Jurkat, Clone E6-1 (cell line): Measurements from ENCODE around the gene EXOC3.
A peak's percentile ranks its signal among the peaks of the same experiment; 100 is the strongest.

ENCODE experiments used
- DNase-seq: peaks from one replicate; pipeline ENCODE4 v3.0.0-alpha.2; 2011; ENCODE audit warnings: low read depth, low spot score
- H3K4me3 ChIP-seq: 2 replicates; pipeline ENCODE4 v1.5.1; 2011; ENCODE audit warnings: mild to moderate bottlenecking, low read length, control low read depth, moderate library complexity

Gene EXOC3

GRCh38 chr5:435156-435790, 7.7 kb upstream of the EXOC3 start:
- no peak overlapping the region for H3K4me3 ChIP-seq

GRCh38 chr5:435961-436640, 6.9 kb upstream of the EXOC3 start:
- H3K4me3 ChIP-seq = no peak overlapping the region
- no peak for DNase-seq

More at GRCh38 chr5:435156-435790, 7.7 kb upstream of the EXOC3 start:
- DNase-seq = no peak

- no peak overlapping the region for H3K4me3 ChIP-seq
- DNase-seq = no peak
Measured at GRCh38 chr5:436641-436975, 6.4 kb upstream of the EXOC3 start.

- no peak for DNase-seq
- no peak overlapping the region for H3K4me3 ChIP-seq
Measured at GRCh38 chr5:437281-437771, 5.7 kb upstream of the EXOC3 start.

GRCh38 chr5:438481-438981, 4.4 kb upstream of the EXOC3 start:
- no peak overlapping the region for H3K4me3 ChIP-seq
- no peak for DNase-seq

- no peak overlapping the region for H3K4me3 ChIP-seq
- no peak for DNase-seq
Measured at GRCh38 chr5:439181-439580, 3.8 kb upstream of the EXOC3 start.

GRCh38 chr5:439636-440035, 3.3 kb upstream of the EXOC3 start:
- no peak for DNase-seq
- no peak overlapping the region for H3K4me3 ChIP-seq

- DNase-seq = no peak
- H3K4me3 ChIP-seq = no peak overlapping the region
Measured at GRCh38 chr5:440401-441201, 2.4 kb upstream of the EXOC3 start.

- no peak for DNase-seq
- peak overlapping the region; percentile 96 for H3K4me3 ChIP-seq
Measured at GRCh38 chr5:441996-442334, 1.0 kb upstream of the EXOC3 start.

- DNase-seq = no peak
- H3K4me3 ChIP-seq = peak overlapping the region; percentile 96
Measured at GRCh38 chr5:443239-444151, 519 bp downstream of the EXOC3 start.

GRCh38 chr5:444226-444625, 1.2 kb downstream of the EXOC3 start:
- H3K4me3 ChIP-seq = peak overlapping the region; percentile 96
- no peak for DNase-seq

- no peak overlapping the region for H3K4me3 ChIP-seq
- no peak for DNase-seq
Measured at GRCh38 chr5:445591-445990, 2.6 kb downstream of the EXOC3 start.

GRCh38 chr5:446066-446882, 3.3 kb downstream of the EXOC3 start:
- DNase-seq = no peak

GRCh38 chr5:446883-447263, 3.9 kb downstream of the EXOC3 start:
- H3K4me3 ChIP-seq = no peak overlapping the region
- peak; percentile 36 for DNase-seq

More at GRCh38 chr5:446066-446882, 3.3 kb downstream of the EXOC3 start:
- H3K4me3 ChIP-seq = no peak overlapping the region

GRCh38 chr5:447501-447900, 4.5 kb downstream of the EXOC3 start:
- no peak overlapping the region for H3K4me3 ChIP-seq
- DNase-seq = no peak

- DNase-seq = no peak
- no peak overlapping the region for H3K4me3 ChIP-seq
Measured at GRCh38 chr5:448061-448765, 5.2 kb downstream of the EXOC3 start.

GRCh38 chr5:448766-449090, 5.8 kb downstream of the EXOC3 start:
- H3K4me3 ChIP-seq = no peak overlapping the region
- no peak for DNase-seq

GRCh38 chr5:449151-449550, 6.2 kb downstream of the EXOC3 start:
- no peak overlapping the region for H3K4me3 ChIP-seq
- DNase-seq = no peak
